ENCODE results near the gene POU6F1. TPM values are rescaled to one million over a fixed set of nuclear protein-coding genes. Genes with fewer than 3 reads are reported as not detected.

Gene POU6F1
- total RNA-seq, 1 donor from 2014 or later: 11.6 TPM

DNA sequence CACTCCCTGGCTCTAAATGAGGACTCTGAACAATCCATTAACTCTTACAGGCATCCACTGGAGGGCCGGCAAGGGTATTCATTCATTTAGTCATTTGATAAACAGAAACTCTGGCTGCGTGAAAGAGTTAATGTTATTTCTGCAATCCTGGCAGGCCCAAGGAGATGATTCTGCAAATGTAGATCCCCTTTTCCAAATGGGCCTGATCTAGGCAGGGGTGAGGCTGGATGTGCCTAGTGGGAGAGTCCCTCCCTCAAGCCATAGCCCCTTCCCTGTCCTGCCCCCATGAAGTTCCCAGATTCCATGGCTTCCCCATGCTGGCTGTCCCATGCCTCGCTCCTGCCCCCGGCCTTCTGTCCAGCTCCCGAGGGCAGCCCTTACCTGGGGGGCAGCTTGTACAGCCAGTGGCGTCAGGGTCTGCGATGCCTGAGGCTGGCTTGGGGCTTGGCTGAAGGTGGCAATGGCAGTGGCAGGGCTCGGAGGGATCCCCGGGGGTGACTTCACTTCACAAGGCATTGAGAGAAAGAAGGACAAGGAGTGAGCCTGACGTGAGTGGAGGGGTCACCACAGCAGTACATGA lies 18.4 kb downstream of the POU6F1 start:
- H3K4me1 Mint-ChIP-seq: no peaks in the 10 kb centered on the region
- H3K9me3 Mint-ChIP-seq: no peaks in the 10 kb centered on the region
- no peak overlapping the region for H3K27ac Mint-ChIP-seq
- TF ChIP-seq, protein P1, sequence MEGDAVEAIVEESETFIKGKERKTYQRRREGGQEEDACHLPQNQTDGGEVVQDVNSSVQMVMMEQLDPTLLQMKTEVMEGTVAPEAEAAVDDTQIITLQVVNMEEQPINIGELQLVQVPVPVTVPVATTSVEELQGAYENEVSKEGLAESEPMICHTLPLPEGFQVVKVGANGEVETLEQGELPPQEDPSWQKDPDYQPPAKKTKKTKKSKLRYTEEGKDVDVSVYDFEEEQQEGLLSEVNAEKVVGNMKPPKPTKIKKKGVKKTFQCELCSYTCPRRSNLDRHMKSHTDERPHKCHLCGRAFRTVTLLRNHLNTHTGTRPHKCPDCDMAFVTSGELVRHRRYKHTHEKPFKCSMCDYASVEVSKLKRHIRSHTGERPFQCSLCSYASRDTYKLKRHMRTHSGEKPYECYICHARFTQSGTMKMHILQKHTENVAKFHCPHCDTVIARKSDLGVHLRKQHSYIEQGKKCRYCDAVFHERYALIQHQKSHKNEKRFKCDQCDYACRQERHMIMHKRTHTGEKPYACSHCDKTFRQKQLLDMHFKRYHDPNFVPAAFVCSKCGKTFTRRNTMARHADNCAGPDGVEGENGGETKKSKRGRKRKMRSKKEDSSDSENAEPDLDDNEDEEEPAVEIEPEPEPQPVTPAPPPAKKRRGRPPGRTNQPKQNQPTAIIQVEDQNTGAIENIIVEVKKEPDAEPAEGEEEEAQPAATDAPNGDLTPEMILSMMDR (IDR thresholded peaks at IDR 0.05; ENCODE audit: unreplicated experiment): no peak
- no peaks in the 10 kb centered on the region for H3K36me3 Mint-ChIP-seq
- no peak for DNase-seq (ENCODE audit: low spot score in 2 of 2, unreplicated experiment in 2 of 2)
- H3K4me3 Mint-ChIP-seq: no peak overlapping the region
- no peaks in the 10 kb centered on the region for H3K27me3 Mint-ChIP-seq (ENCODE audit: low read depth)

DNA sequence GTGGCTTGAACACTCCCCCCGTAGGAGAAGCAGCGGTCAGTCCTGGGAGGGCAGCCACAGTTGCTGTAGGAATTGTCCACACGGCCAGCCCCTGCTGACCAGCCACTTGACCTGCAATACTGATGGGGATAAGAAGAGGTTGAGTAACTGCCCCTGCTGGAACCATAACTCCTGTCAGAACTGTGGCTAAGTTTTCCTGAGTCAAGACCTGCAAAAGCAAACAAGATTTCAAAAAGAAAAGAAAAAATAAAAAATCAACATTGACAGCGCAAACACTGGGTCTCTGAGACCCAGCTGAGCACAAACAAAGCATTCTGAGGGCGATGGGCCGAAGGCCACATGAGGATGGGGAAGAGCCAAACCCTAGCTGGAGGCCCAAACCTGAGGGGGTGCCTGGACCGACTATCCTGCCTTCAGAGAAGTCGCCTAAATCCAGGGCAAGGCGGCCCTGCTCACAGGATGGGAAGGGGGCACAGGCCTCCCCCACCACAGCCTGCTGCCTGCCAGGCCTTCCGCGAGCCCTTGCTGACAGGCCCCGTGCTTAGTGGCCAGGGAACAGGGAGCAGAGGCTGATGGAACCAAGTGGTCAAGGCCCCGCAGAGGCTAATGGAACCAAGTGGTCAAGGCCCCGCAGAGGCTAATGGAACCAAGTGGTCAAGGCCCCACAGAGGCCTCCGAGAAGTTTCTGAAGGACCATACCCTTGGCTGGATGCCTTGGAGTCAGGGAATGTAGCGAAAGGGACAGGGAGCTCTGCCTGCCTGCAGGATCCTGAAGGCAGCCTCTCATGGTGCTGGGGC lies 19.1 kb downstream of the POU6F1 start:
- H3K27me3 Mint-ChIP-seq (ENCODE audit: low read depth): no peaks in the 10 kb centered on the region
- no peaks in the 10 kb centered on the region for H3K4me1 Mint-ChIP-seq
- TF ChIP-seq, protein P1 (IDR thresholded peaks at IDR 0.05; ENCODE audit: unreplicated experiment): no peak
- no peak overlapping the region for H3K4me3 Mint-ChIP-seq
- H3K9me3 Mint-ChIP-seq: no peaks in the 10 kb centered on the region
- no peaks in the 10 kb centered on the region for H3K36me3 Mint-ChIP-seq
- no peak overlapping the region for H3K27ac Mint-ChIP-seq
- DNase-seq (ENCODE audit: low spot score in 2 of 2, unreplicated experiment in 2 of 2): no peak

DNA sequence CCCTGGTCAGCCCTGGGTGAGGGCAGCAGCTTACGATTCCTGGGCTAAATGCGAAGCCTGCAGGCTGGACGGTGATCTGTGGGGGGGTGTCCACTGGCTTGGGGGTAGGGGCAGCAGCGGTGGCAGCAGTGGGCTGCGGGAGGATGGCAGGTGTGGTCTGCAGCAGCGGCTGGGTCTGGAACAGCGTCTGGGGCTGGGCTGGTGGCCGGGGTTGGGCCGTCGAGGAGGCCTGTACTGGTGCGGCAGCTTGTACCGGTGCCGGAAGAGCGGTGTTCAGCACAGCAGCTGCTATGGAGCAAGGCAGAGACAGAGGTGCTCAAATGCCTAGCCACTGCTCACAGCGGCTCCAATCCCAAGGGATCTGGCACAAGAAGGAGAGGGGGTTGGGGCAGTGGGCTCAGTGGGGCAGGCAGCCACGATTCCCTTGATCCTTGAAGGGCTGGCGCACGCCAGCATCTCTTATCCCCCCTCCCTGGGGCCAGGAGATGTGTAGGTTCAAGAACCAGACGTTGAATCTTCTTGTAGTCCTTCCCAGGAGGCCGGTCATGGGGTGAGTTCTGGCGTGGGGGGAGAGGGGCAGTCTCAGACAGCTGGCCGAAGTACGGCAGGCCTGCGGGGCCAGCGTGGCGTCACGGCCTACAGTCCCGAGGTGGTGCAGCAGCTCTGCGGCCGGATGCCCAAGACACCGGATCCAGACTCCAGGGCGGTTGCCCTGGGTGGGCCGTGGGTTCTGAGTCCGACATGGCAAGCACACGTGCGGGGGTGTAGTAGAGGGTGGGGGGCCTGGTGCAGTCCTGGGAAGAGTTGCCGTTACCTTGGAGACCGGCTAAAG lies 19.9 kb downstream of the POU6F1 start:
- no peaks in the 10 kb centered on the region for H3K4me1 Mint-ChIP-seq
- no peaks in the 10 kb centered on the region for H3K9me3 Mint-ChIP-seq
- no peak overlapping the region for H3K4me3 Mint-ChIP-seq
- no peak for DNase-seq (ENCODE audit: low spot score in 2 of 2, unreplicated experiment in 2 of 2)
- TF ChIP-seq, protein P1 (IDR thresholded peaks at IDR 0.05; ENCODE audit: unreplicated experiment): no peak
- H3K27me3 Mint-ChIP-seq (ENCODE audit: low read depth): no peaks in the 10 kb centered on the region
- H3K36me3 Mint-ChIP-seq: no peaks in the 10 kb centered on the region
- H3K27ac Mint-ChIP-seq: no peak overlapping the region

DNA sequence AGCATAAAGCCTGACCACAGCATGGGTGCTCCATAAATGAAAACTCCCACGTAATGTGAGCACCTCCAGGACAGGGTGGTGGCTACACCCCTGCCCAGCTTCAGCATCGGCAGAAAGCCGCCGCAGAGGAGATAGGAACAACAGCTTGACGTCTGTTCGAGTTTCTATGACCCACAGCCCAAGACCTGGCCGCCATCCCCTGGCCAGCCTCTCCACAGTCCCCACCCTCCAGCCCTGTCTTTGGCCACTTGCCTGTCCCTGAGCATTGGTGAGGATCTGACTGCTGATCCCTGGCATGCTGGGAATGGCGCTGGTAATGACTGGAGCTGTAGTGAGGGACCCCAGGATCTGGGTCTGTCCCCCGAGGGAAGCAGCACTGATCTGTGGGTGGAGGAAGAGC lies 21.3 kb downstream of the POU6F1 start:
- TF ChIP-seq, protein P1 (IDR thresholded peaks at IDR 0.05; ENCODE audit: unreplicated experiment): no peak
- no peaks in the 10 kb centered on the region for H3K27me3 Mint-ChIP-seq (ENCODE audit: low read depth)
- no peaks in the 10 kb centered on the region for H3K4me1 Mint-ChIP-seq
- DNase-seq (ENCODE audit: low spot score in 2 of 2, unreplicated experiment in 2 of 2): no peak
- no peak overlapping the region for H3K4me3 Mint-ChIP-seq
- H3K27ac Mint-ChIP-seq: no peak overlapping the region
- no peaks in the 10 kb centered on the region for H3K36me3 Mint-ChIP-seq
- H3K9me3 Mint-ChIP-seq: no peaks in the 10 kb centered on the region

DNA sequence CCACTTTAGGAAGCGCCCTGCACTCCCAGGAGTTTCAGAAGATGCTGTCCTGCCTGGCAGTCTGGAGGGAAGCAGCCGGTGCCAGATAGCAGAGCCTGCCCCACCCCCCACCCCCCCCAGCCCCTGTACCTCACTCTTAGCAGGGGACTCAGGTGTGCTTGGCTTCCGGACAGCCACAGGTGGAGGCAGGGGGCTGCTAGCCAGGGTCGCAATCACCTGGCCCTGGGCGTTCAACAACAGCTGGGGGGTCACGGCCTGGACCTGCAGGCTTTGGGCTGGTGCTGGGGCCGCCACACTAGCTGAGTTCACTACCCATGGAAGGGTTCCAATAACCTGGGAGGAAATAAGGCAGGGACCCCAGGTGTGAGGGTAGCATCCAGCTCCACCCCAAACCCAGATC lies 22.0 kb downstream of the POU6F1 start:
- H3K27ac Mint-ChIP-seq: no peak overlapping the region
- no peaks in the 10 kb centered on the region for H3K9me3 Mint-ChIP-seq
- DNase-seq (ENCODE audit: low spot score in 2 of 2, unreplicated experiment in 2 of 2): no peak
- H3K4me1 Mint-ChIP-seq: no peaks in the 10 kb centered on the region
- no peaks in the 10 kb centered on the region for H3K36me3 Mint-ChIP-seq
- H3K4me3 Mint-ChIP-seq: no peak overlapping the region
- H3K27me3 Mint-ChIP-seq (ENCODE audit: low read depth): no peaks in the 10 kb centered on the region
- TF ChIP-seq, protein P1 (IDR thresholded peaks at IDR 0.05; ENCODE audit: unreplicated experiment): no peak
